ENCODE measurements around the gene DOHH.

Gene DOHH

DNA sequence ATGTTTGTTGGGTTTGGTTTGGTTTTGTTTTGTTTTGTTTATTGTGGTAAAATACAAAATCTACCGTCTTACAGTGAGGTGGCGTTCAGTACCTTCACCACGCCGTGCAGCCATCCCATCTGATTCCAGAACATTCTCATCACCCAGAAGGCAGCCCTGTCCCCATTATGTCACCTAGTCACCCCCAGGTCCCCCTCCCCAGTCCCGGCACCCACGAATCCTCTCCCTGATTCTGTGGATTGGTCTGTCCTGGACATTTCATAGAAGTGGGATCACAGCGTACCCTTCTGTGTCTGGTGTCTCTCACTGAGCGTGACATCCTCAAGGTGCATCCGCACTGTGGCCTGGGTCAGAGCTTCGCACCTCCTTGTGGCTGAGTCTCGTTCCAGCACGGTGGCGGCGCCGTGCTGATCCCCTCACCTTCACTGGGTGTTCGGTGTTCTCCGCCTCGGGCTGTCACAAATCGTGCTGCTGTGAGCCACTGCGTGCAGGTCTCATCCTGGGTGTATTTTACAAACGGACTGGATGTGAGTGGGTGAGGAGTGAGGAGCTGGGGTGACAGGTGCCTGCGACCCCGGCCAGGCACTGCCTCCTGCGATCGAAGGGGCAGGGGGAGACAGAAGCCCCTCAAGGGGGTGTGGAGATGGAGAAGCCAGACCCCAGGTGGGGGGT, 37.9 kb upstream of the DOHH start:
- Histone ChIP-seq H4K91ac (ENCODE audit: low read length) (no peak overlapping the region), H3K4me2 (ENCODE audit: low read length, poor library complexity, severe bottlenecking) (no peak overlapping the region), H3K23ac (ENCODE audit: low read length in 2 of 2) (no peak overlapping the region), H2AK5ac (ENCODE audit: low read length, severe bottlenecking) (no peak overlapping the region), H3K27me3 (ENCODE audit: control insufficient read depth in 1 of 2, insufficient read depth in 1 of 2, low read length in 2 of 2) (no peaks in the 10 kb centered on the region), H3K4me1 (ENCODE audit: control insufficient read depth, insufficient read depth, low read depth, low read length) (peaks cover 19% of the 10 kb centered on the region), H2BK15ac (ENCODE audit: low read depth, poor library complexity, severe bottlenecking) (peak overlapping the region; percentile 23), H3K18ac (ENCODE audit: low read depth in 1 of 2, low read length in 2 of 2) (no peak overlapping the region), H3K79me1 (replicated peaks; ENCODE audit: low read length, poor library complexity, severe bottlenecking) (peaks cover 2% of the 10 kb centered on the region), H2BK5ac (ENCODE audit: low read depth, low read length, poor library complexity, severe bottlenecking) (no peak overlapping the region), H3K36me3 (ENCODE audit: control insufficient read depth in 1 of 2, insufficient read depth in 2 of 2, low read depth in 1 of 2, low read length in 2 of 2) (peaks cover 34 to 68% of the 10 kb centered on the region in 2 experiments), H3K9me3 (ENCODE audit: control insufficient read depth, low read length) (no peaks in the 10 kb centered on the region), H2BK12ac (ENCODE audit: low read length in 2 of 2) (peak overlapping the region in 1 of 2 experiments; percentile 31), H3K27ac (ENCODE audit: low read length, poor library complexity, severe bottlenecking) (no peak overlapping the region), H3K4ac (ENCODE audit: low read depth in 1 of 2, low read length in 2 of 2) (no peak overlapping the region), H2AFZ (ENCODE audit: low read depth, low read length) (no peak overlapping the region), H3K4me3 (ENCODE audit: insufficient read depth in 1 of 2, low read depth in 1 of 2, low read length in 2 of 2) (no peak overlapping the region), H4K8ac (ENCODE audit: low read length) (no peak overlapping the region), H3K14ac (ENCODE audit: low read length in 2 of 2) (no peak overlapping the region), H2BK120ac (ENCODE audit: low read depth, low read length) (no peak overlapping the region), H3K9ac (ENCODE audit: low read length) (no peak overlapping the region)
- WGBS = 86% methylated on average over 25 of the region's 25 CpGs
- DNase-seq = no peak

DNA sequence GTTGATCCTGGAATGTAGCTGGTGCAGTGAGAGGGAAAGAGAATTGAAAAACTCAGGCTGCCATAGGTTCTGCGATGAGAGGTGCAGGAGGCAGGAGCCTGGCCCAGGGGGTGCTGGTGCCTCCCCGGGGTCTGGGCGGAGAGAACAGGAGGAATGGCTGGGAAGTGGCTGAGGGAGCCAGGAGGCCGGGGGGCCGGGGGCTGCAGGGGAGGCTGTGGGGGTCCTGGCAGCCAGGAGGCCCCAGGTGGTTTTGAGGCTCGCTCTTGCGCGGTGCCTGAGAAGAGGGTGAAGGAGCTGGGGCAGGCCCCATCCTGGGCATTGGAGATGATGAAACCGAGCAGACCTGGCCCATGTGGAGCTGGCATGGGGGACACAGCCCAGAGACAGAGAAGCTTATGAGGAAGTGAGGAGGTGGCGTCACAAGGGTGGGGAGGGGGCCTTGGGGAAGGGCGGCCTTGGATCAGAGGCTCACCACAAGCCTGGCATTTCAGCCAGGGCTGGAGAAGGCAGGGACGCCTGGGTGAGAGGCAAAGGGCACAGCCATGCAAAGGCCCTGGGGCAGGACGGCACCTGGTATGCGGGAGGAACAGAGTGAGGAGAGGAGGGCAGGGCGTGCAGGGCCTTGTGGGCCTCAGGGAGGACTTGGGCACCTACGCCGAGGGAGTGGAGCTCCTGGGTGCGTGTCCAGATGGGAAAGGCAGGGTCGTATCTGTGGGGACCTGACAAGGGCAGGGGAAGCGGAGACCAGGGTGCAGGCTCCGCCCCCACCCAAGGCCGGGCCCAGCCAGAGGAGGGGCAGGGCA, 37.2 kb upstream of the DOHH start:
- 89% methylated on average over 20 of the region's 22 CpGs for WGBS
- no peak overlapping the region for H3K4me2 ChIP-seq (ENCODE audit: low read length, poor library complexity, severe bottlenecking)

DNA sequence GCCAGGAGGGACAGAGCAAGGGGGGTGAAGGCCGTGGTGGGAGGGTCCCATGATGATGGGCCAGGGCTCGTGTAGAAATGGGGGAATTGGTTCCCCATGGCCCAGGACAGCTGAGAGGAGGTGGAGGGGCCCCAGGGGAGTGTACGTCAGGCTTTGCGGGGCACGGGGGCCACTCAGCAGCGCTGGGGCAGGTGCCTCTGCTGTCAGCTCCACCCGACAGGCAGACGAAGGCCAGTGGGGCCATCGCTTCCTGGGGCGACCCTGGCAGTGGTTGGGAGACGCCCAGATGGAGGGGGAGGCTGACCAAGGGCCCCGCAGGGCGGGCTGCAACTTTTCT, 36.6 kb upstream of the DOHH start:
- H3K14ac ChIP-seq (ENCODE audit: low read length in 2 of 2) = no peak overlapping the region
- H2BK120ac ChIP-seq (ENCODE audit: low read depth, low read length) = no peak overlapping the region
- peak overlapping the region in 1 of 2 experiments; percentile 13 for H3K4ac ChIP-seq (ENCODE audit: low read depth in 1 of 2, low read length in 2 of 2)
- no peaks in the 10 kb centered on the region for H3K9me3 ChIP-seq (ENCODE audit: control insufficient read depth, low read length)
- no peak overlapping the region for H3K4me2 ChIP-seq (ENCODE audit: low read length, poor library complexity, severe bottlenecking)
- DNase-seq = no peak
- no peak overlapping the region for H2AFZ ChIP-seq (ENCODE audit: low read depth, low read length)
- peaks cover 46 to 71% of the 10 kb centered on the region in 2 experiments for H3K36me3 ChIP-seq (ENCODE audit: control insufficient read depth in 1 of 2, insufficient read depth in 2 of 2, low read depth in 1 of 2, low read length in 2 of 2)
- H3K27me3 ChIP-seq (ENCODE audit: control insufficient read depth in 1 of 2, insufficient read depth in 1 of 2, low read length in 2 of 2) = no peaks in the 10 kb centered on the region
- H3K4me3 ChIP-seq (ENCODE audit: insufficient read depth in 1 of 2, low read depth in 1 of 2, low read length in 2 of 2) = no peak overlapping the region
- H2BK12ac ChIP-seq (ENCODE audit: low read length in 2 of 2) = no peak overlapping the region
- H4K91ac ChIP-seq (ENCODE audit: low read length) = no peak overlapping the region
- H2BK5ac ChIP-seq (ENCODE audit: low read depth, low read length, poor library complexity, severe bottlenecking) = no peak overlapping the region
- WGBS = 82% methylated on average over 13 of the region's 13 CpGs
- H3K23ac ChIP-seq (ENCODE audit: low read length in 2 of 2) = no peak overlapping the region
- no peak overlapping the region for H3K27ac ChIP-seq (ENCODE audit: low read length, poor library complexity, severe bottlenecking)
- H3K79me1 ChIP-seq (replicated peaks; ENCODE audit: low read length, poor library complexity, severe bottlenecking) = peaks cover 3% of the 10 kb centered on the region
- no peak overlapping the region for H4K8ac ChIP-seq (ENCODE audit: low read length)
- no peak overlapping the region for H2BK15ac ChIP-seq (ENCODE audit: low read depth, poor library complexity, severe bottlenecking)
- H3K18ac ChIP-seq (ENCODE audit: low read depth in 1 of 2, low read length in 2 of 2) = no peak overlapping the region
- peaks cover 19% of the 10 kb centered on the region for H3K4me1 ChIP-seq (ENCODE audit: control insufficient read depth, insufficient read depth, low read depth, low read length)
- no peak overlapping the region for H2AK5ac ChIP-seq (ENCODE audit: low read length, severe bottlenecking)
- no peak overlapping the region for H3K9ac ChIP-seq (ENCODE audit: low read length)

More for the DNA sequence above, 37.2 kb upstream of the DOHH start:
- Histone ChIP-seq H3K9ac (ENCODE audit: low read length) (no peak overlapping the region), H3K4ac (ENCODE audit: low read depth in 1 of 2, low read length in 2 of 2) (peak overlapping the region in 1 of 2 experiments; percentile 13), H3K4me3 (ENCODE audit: insufficient read depth in 1 of 2, low read depth in 1 of 2, low read length in 2 of 2) (no peak overlapping the region), H3K4me1 (ENCODE audit: control insufficient read depth, insufficient read depth, low read depth, low read length) (peaks cover 19% of the 10 kb centered on the region), H2BK15ac (ENCODE audit: low read depth, poor library complexity, severe bottlenecking) (no peak overlapping the region), H3K9me3 (ENCODE audit: control insufficient read depth, low read length) (no peaks in the 10 kb centered on the region), H2AK5ac (ENCODE audit: low read length, severe bottlenecking) (no peak overlapping the region), H3K27ac (ENCODE audit: low read length, poor library complexity, severe bottlenecking) (no peak overlapping the region), H2BK120ac (ENCODE audit: low read depth, low read length) (no peak overlapping the region), H3K18ac (ENCODE audit: low read depth in 1 of 2, low read length in 2 of 2) (peak overlapping the region in 1 of 2 experiments; percentile 74), H3K79me1 (replicated peaks; ENCODE audit: low read length, poor library complexity, severe bottlenecking) (peaks cover 3% of the 10 kb centered on the region), H4K8ac (ENCODE audit: low read length) (no peak overlapping the region), H4K91ac (ENCODE audit: low read length) (peak overlapping the region; percentile 15), H3K14ac (ENCODE audit: low read length in 2 of 2) (no peak overlapping the region), H3K36me3 (ENCODE audit: control insufficient read depth in 1 of 2, insufficient read depth in 2 of 2, low read depth in 1 of 2, low read length in 2 of 2) (peaks cover 41 to 68% of the 10 kb centered on the region in 2 experiments), H2AFZ (ENCODE audit: low read depth, low read length) (no peak overlapping the region), H2BK5ac (ENCODE audit: low read depth, low read length, poor library complexity, severe bottlenecking) (no peak overlapping the region), H2BK12ac (ENCODE audit: low read length in 2 of 2) (peak overlapping the region in 1 of 2 experiments; percentile 64), H3K27me3 (ENCODE audit: control insufficient read depth in 1 of 2, insufficient read depth in 1 of 2, low read length in 2 of 2) (no peaks in the 10 kb centered on the region), H3K23ac (ENCODE audit: low read length in 2 of 2) (no peak overlapping the region)
- DNase-seq = no peak

- Histone ChIP-seq H3K4me3 (ENCODE audit: insufficient read depth in 1 of 2, low read depth in 1 of 2, low read length in 2 of 2) (peak overlapping the region in 1 of 2 experiments; percentile 4), H2BK15ac (ENCODE audit: low read depth, poor library complexity, severe bottlenecking) (no peak overlapping the region), H2BK5ac (ENCODE audit: low read depth, low read length, poor library complexity, severe bottlenecking) (no peak overlapping the region), H2BK12ac (ENCODE audit: low read length in 2 of 2) (no peak overlapping the region), H3K4ac (ENCODE audit: low read depth in 1 of 2, low read length in 2 of 2) (no peak overlapping the region), H3K27me3 (ENCODE audit: control insufficient read depth in 1 of 2, insufficient read depth in 1 of 2, low read length in 2 of 2) (no peaks in the 10 kb centered on the region), H2AK5ac (ENCODE audit: low read length, severe bottlenecking) (no peak overlapping the region), H3K4me2 (ENCODE audit: low read length, poor library complexity, severe bottlenecking) (no peak overlapping the region), H3K36me3 (ENCODE audit: control insufficient read depth in 1 of 2, insufficient read depth in 2 of 2, low read depth in 1 of 2, low read length in 2 of 2) (peaks cover 51 to 76% of the 10 kb centered on the region in 2 experiments), H3K9ac (ENCODE audit: low read length) (peak overlapping the region; percentile 22), H3K14ac (ENCODE audit: low read length in 2 of 2) (no peak overlapping the region), H3K18ac (ENCODE audit: low read depth in 1 of 2, low read length in 2 of 2) (no peak overlapping the region), H2AFZ (ENCODE audit: low read depth, low read length) (no peak overlapping the region), H3K23ac (ENCODE audit: low read length in 2 of 2) (no peak overlapping the region), H3K9me3 (ENCODE audit: control insufficient read depth, low read length) (no peaks in the 10 kb centered on the region), H3K27ac (ENCODE audit: low read length, poor library complexity, severe bottlenecking) (no peak overlapping the region), H2BK120ac (ENCODE audit: low read depth, low read length) (no peak overlapping the region), H3K4me1 (ENCODE audit: control insufficient read depth, insufficient read depth, low read depth, low read length) (peaks cover 19% of the 10 kb centered on the region), H3K79me1 (replicated peaks; ENCODE audit: low read length, poor library complexity, severe bottlenecking) (peaks cover 4% of the 10 kb centered on the region), H4K91ac (ENCODE audit: low read length) (no peak overlapping the region), H4K8ac (ENCODE audit: low read length) (peak overlapping the region; percentile 53)
- no peak for DNase-seq
- WGBS = 94% methylated on average over 27 of the region's 27 CpGs
These were observed 36.1 kb upstream of the DOHH start for GRCh38 chr19:3536429-3537100.

Data from mesenchymal stem cell (in vitro differentiated cells and primary cell).